CD8-positive, alpha-beta memory T cell (primary cell): Measurements from ENCODE around the gene SUPT3H. TPM values are rescaled to one million over a fixed set of nuclear protein-coding genes. Genes with fewer than 3 reads are reported as not detected.
"Not testable (repeated sequence)": the region's sequence is repeated elsewhere in the genome, so short reads cannot be mapped to it uniquely, and the experiment has no call there.

ENCODE experiments used
- CTCF ChIA-PET: fragments of 350-600 bp; sonication (Branson Sonifier 250); formaldehyde crosslinking; loops from one replicate; lab custom pipeline; 2021; ENCODE audit warnings: antibody characterized with exemption; lab: Charles Lee
- POLR2A ChIA-PET: fragments of 350-600 bp; sonication (Branson Sonifier 250); formaldehyde crosslinking; loops from one replicate; lab custom pipeline; 2021; ENCODE audit warnings: antibody characterized with exemption; lab: Charles Lee
- DNase-seq, 5 donors: peaks; one replicate each; pipeline versions ENCODE4 v3.0.0 to v3.0.0-alpha.2; 2020 to 2022; ENCODE audit warnings: mixed read lengths in 1 of 5
- H3K27ac ChIP-seq: one replicate; pipeline ENCODE4 v1.7.0; 2013; ENCODE audit warnings: low read depth, mild to moderate bottlenecking, low read length, moderate library complexity
- H3K27me3 ChIP-seq: 2 replicates; pipeline ENCODE4 v1.7.0; 2013; ENCODE audit warnings: low read length, mild to moderate bottlenecking; ENCODE audit not compliant: insufficient read depth, poor library complexity, severe bottlenecking
- H3K36me3 ChIP-seq: 2 replicates; pipeline ENCODE4 v1.7.0; 2013; ENCODE audit warnings: mild to moderate bottlenecking, low read length, moderate library complexity; ENCODE audit not compliant: insufficient read depth
- H3K4me1 ChIP-seq: 2 replicates; pipeline ENCODE4 v1.7.0; 2013; ENCODE audit warnings: mild to moderate bottlenecking, low read length, moderate library complexity; ENCODE audit not compliant: insufficient read depth
- H3K4me3 ChIP-seq: 2 replicates; pipeline ENCODE4 v1.7.0; 2013; ENCODE audit warnings: mild to moderate bottlenecking, low read length
- H3K9me3 ChIP-seq: 2 replicates; pipeline ENCODE4 v1.7.0; 2013; ENCODE audit warnings: mild to moderate bottlenecking, low read length
- H3K27ac Mint-ChIP-seq, 8 donors: one replicate each; pipeline ENCODE4 v1.8.0; 2020 to 2021; ENCODE audit warnings: mixed read lengths in 8 of 8, mild to moderate bottlenecking in 6 of 8, inconsistent platforms in 3 of 8, moderate library complexity in 3 of 8
- H3K27me3 Mint-ChIP-seq, 2 donors: one replicate each; pipeline ENCODE4 v1.8.0; 2020 to 2021; ENCODE audit warnings: mixed read lengths in 2 of 2, mild to moderate bottlenecking in 1 of 2, moderate library complexity in 1 of 2
- H3K36me3 Mint-ChIP-seq, 3 donors: one replicate each; pipeline ENCODE4 v1.8.0; 2020 to 2021; ENCODE audit warnings: mixed read lengths in 3 of 3, inconsistent platforms in 1 of 3, mild to moderate bottlenecking in 1 of 3
- H3K4me1 Mint-ChIP-seq, 3 donors: one replicate each; pipeline ENCODE4 v1.8.0; 2020 to 2021; ENCODE audit warnings: mixed read lengths in 3 of 3, inconsistent platforms in 1 of 3, mild to moderate bottlenecking in 1 of 3
- H3K4me3 Mint-ChIP-seq, 7 donors: one replicate each; pipeline ENCODE4 v1.8.0; 2020 to 2021; ENCODE audit warnings: mixed read lengths in 7 of 7, mild to moderate bottlenecking in 6 of 7, moderate library complexity in 4 of 7, inconsistent platforms in 2 of 7
- H3K9me3 Mint-ChIP-seq, 5 donors: one replicate each; pipeline ENCODE4 v1.8.0; 2020 to 2022; ENCODE audit warnings: mixed read lengths in 5 of 5, mild to moderate bottlenecking in 3 of 5, moderate library complexity in 2 of 5, inconsistent platforms in 1 of 5
- polyA plus RNA-seq: library from polyadenylated mRNA; unstranded; fragments of 300-500 nt; fragmentation: Illumina TruSeq; gene quantifications from one replicate; pipeline ENCODE4 v1.2.3, GENCODE V29; 2021
- total RNA-seq, 2 experiments: library from RNA; stranded (reverse); gene quantifications; one replicate each; pipeline ENCODE4 v1.2.3, GENCODE V29; 2021

The SUPT3H gene
- total and polyA plus RNA-seq, 3 experiments from 2014 or later, result 13.7 to 17.1 (median 14.6) TPM

DNA sequence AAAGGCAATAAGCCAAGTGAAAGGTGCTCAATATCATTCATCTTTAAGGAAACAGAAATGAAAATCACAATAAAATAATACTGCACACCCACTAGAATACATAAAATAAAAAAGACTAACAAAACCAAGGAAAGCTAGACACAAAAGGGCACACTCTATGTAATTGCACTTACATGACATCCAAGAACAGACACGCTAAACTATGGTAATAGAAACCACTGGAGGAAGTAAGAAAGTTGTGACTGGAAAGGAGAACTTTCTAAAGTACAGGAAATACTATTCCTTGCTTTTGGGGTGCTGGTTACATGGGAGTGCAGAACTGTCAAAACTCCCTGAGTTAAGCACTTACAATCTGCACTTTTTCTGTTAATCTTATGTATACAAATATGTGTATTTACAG is 303.3 kb downstream of the SUPT3H start:
- H3K4me1 Mint-ChIP-seq, result peaks cover 6 to 15% (median 11%) of the 10 kb centered on the region in 3 donors
- Histone ChIP-seq H3K36me3 (no peaks in the 10 kb centered on the region), H3K4me1 (no peaks in the 10 kb centered on the region), H3K9me3 (peaks cover 7% of the 10 kb centered on the region), H3K27me3 (no peaks in the 10 kb centered on the region), H3K4me3 (no peak overlapping the region), H3K27ac (no peak overlapping the region)
- peaks cover 0 to 1% of the 10 kb centered on the region in 2 donors for H3K27me3 Mint-ChIP-seq
- H3K4me3 Mint-ChIP-seq, result no peak overlapping the region
- H3K9me3 Mint-ChIP-seq, result peaks cover 9 to 20% (median 18%) of the 10 kb centered on the region in 5 donors
- H3K36me3 Mint-ChIP-seq, result peaks cover 5 to 20% (median 5%) of the 10 kb centered on the region in 3 donors
- no peak overlapping the region for H3K27ac Mint-ChIP-seq
- POLR2A ChIA-PET, result no interaction called here
- CTCF ChIA-PET, result no interaction called here
- DNase-seq, result no peak

- Mint-ChIP-seq H3K27me3 (peaks cover 0 to 1% of the 10 kb centered on the region in 2 donors), H3K4me3 (no peak overlapping the region), H3K9me3 (peaks cover 4 to 15% (median 11%) of the 10 kb centered on the region in 5 donors), H3K36me3 (peaks cover 4 to 18% (median 7%) of the 10 kb centered on the region in 3 donors), H3K4me1 (peaks cover 6 to 15% (median 11%) of the 10 kb centered on the region in 3 donors), H3K27ac (no peak overlapping the region)
- Histone ChIP-seq H3K27me3 (no peaks in the 10 kb centered on the region), H3K36me3 (no peaks in the 10 kb centered on the region), H3K27ac (no peak overlapping the region), H3K9me3 (peaks cover 6% of the 10 kb centered on the region), H3K4me1 (no peaks in the 10 kb centered on the region), H3K4me3 (no peak overlapping the region)
- DNase-seq, result no peak
- POLR2A ChIA-PET, result no interaction called here
- CTCF ChIA-PET, result no interaction called here
Measured at GRCh38 chr6:45073771-45074170, 304.0 kb downstream of the SUPT3H start.

GRCh38 chr6:45072673-45073072 is 305.1 kb downstream of the SUPT3H start:
- Mint-ChIP-seq H3K27ac (no peak overlapping the region), H3K27me3 (no peaks in the 10 kb centered on the region), H3K4me1 (peaks cover 6 to 15% (median 11%) of the 10 kb centered on the region in 3 donors), H3K36me3 (peaks cover 0 to 7% (median 4%) of the 10 kb centered on the region in 3 donors), H3K9me3 (peaks cover 0 to 4% (median 2%) of the 10 kb centered on the region in 5 donors), H3K4me3 (no peak overlapping the region)
- Histone ChIP-seq H3K36me3 (no peaks in the 10 kb centered on the region), H3K27me3 (no peaks in the 10 kb centered on the region), H3K4me3 (no peak overlapping the region), H3K9me3 (no peaks in the 10 kb centered on the region), H3K4me1 (no peaks in the 10 kb centered on the region), H3K27ac (no peak overlapping the region)
- CTCF ChIA-PET, result no interaction called here
- DNase-seq, result no peak
- POLR2A ChIA-PET, result no interaction called here

DNA sequence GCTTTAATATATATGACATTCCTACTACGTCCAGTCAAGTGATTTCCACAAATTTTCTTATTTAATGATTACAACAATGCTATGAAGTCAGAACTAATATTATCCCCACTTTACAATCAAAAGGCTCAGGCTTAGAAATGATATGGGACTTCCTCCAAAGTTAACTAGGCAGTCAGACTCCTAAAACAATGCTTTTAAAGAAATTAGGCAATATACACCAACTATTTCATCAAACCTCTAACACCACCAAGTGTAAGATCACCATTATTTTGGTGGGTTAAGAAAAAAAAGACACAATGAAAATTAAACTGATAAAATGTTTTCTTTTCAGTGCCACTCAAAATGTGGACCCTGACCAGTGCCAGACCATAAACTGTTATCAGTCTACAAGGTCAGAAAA is 305.7 kb downstream of the SUPT3H start:
- CTCF ChIA-PET, result no interaction called here
- no peak for DNase-seq
- Histone ChIP-seq H3K9me3 (no peaks in the 10 kb centered on the region), H3K36me3 (no peaks in the 10 kb centered on the region), H3K27ac (no peak overlapping the region), H3K4me3 (no peak overlapping the region), H3K4me1 (no peaks in the 10 kb centered on the region), H3K27me3 (no peaks in the 10 kb centered on the region)
- peaks cover 0 to 2% (median 0%) of the 10 kb centered on the region in 5 donors for H3K9me3 Mint-ChIP-seq
- POLR2A ChIA-PET, result no interaction called here
- H3K4me3 Mint-ChIP-seq, result no peak overlapping the region
- no peaks in the 10 kb centered on the region for H3K27me3 Mint-ChIP-seq
- peaks cover 6 to 15% (median 11%) of the 10 kb centered on the region in 3 donors for H3K4me1 Mint-ChIP-seq
- no peak overlapping the region for H3K27ac Mint-ChIP-seq
- peaks cover 0 to 4% (median 4%) of the 10 kb centered on the region in 3 donors for H3K36me3 Mint-ChIP-seq

DNA sequence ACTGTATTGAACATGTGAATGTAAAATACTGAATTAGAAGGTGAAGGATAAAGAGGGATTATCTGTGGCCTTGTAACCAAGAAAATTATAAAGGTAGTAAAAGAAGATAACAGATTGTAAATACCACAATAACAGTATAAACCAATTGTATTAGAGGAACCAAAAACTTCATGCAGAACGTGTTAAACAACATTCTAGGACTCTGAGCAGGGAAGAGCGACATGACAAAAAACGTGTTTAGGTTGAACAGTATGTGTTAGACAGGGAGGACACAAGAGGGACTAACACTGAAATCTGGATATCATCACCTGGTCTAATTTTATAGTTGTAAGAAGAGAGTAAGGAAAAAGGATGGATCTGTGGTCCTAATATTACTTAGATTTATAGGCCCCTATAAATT is 308.6 kb downstream of the SUPT3H start:
- ChIA-PET POLR2A (no interaction called here), CTCF (no interaction called here)
- Histone ChIP-seq H3K27me3 (no peaks in the 10 kb centered on the region), H3K36me3 (no peaks in the 10 kb centered on the region), H3K9me3 (no peaks in the 10 kb centered on the region), H3K4me1 (no peaks in the 10 kb centered on the region), H3K27ac (no peak overlapping the region), H3K4me3 (no peak overlapping the region)
- H3K27me3 Mint-ChIP-seq, result no peaks in the 10 kb centered on the region
- no peak overlapping the region for H3K4me3 Mint-ChIP-seq
- peaks cover 0 to 2% (median 0%) of the 10 kb centered on the region in 5 donors for H3K9me3 Mint-ChIP-seq
- no peak for DNase-seq
- no peak overlapping the region for H3K27ac Mint-ChIP-seq
- H3K36me3 Mint-ChIP-seq, result peaks cover 0 to 2% (median 0%) of the 10 kb centered on the region in 3 donors
- peaks cover 6 to 12% (median 11%) of the 10 kb centered on the region in 3 donors for H3K4me1 Mint-ChIP-seq

GRCh38 chr6:45067446-45067845 is 310.3 kb downstream of the SUPT3H start:
- DNase-seq, H3K4me3 Mint-ChIP-seq, H3K27ac Mint-ChIP-seq, H3K27me3 ChIP-seq, H3K4me1 ChIP-seq, H3K4me1 Mint-ChIP-seq, H3K27me3 Mint-ChIP-seq, CTCF ChIA-PET, H3K9me3 Mint-ChIP-seq, H3K9me3 ChIP-seq, H3K4me3 ChIP-seq, H3K36me3 Mint-ChIP-seq, H3K36me3 ChIP-seq, POLR2A ChIA-PET, H3K27ac ChIP-seq: not testable (repeated sequence)

DNA sequence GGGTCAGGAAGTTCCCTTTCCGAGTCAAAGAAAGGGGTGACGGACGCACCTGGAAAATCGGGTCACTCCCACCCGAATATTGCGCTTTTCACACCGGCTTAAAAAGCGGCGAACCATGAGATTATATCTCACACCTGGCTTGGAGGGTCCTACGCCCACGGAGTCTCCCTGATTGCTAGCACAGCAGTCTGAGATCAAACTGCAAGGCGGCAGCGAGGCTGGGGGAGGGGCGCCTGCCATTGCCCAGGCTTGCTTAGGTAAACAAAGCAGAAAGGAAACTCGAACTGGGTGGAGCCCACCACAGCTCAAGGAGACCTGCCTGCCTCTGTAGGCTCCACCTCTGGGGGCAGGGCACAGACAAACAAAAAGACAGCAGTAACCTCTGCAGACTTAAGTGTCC is 315.1 kb downstream of the SUPT3H start:
- POLR2A ChIA-PET, H3K4me1 ChIP-seq: not testable (repeated sequence)
- peaks cover 0 to 19% (median 4%) of the 10 kb centered on the region in 3 donors for H3K36me3 Mint-ChIP-seq

DNA sequence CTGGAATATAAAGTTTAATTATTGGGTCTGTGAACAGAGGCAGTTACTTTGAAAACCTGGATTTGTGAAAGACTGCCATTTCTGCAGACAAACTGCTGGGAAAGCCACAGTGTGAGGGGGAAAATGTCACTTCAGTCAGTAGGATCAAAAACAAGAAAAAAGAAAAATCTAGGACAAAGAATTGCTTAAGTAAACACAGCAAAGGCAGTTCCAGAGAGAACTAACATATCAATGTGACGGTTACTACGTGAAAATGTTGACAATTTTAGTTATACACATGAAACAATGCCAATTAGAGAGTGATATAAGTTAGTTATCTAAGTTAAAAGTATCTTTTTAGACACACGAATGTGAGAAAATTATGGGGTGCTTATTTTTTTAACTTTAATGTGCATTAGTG is 320.0 kb downstream of the SUPT3H start:
- no peak for DNase-seq
- H3K36me3 ChIP-seq, result no peaks in the 10 kb centered on the region
- H3K9me3 ChIP-seq, result no peaks in the 10 kb centered on the region
- CTCF ChIA-PET, result no interaction called here
- H3K27ac Mint-ChIP-seq, result no peak overlapping the region
- no peak overlapping the region for H3K4me3 ChIP-seq
- H3K27me3 Mint-ChIP-seq, result peaks cover 0 to 2% of the 10 kb centered on the region in 2 donors
- peaks cover 0 to 12% (median 0%) of the 10 kb centered on the region in 5 donors for H3K9me3 Mint-ChIP-seq
- peaks cover 8 to 29% (median 13%) of the 10 kb centered on the region in 3 donors for H3K4me1 Mint-ChIP-seq
- H3K4me1 ChIP-seq, result no peaks in the 10 kb centered on the region
- H3K27ac ChIP-seq, result no peak overlapping the region
- POLR2A ChIA-PET, result no interaction called here
- no peaks in the 10 kb centered on the region for H3K27me3 ChIP-seq
- H3K4me3 Mint-ChIP-seq, result no peak overlapping the region
- H3K36me3 Mint-ChIP-seq, result peaks cover 0 to 22% (median 4%) of the 10 kb centered on the region in 3 donors

More for the DNA sequence above, 315.1 kb downstream of the SUPT3H start:
- DNase-seq, result peak in 2 of 5 donors; percentile 3 to 23
- H3K4me3 Mint-ChIP-seq, result peak overlapping the region in 4 of 7 donors; percentile 29 to 70 (median 62)
- H3K27ac ChIP-seq, H3K27me3 ChIP-seq, H3K4me3 ChIP-seq, H3K9me3 ChIP-seq, CTCF ChIA-PET, H3K36me3 ChIP-seq, H3K27me3 Mint-ChIP-seq, H3K4me1 Mint-ChIP-seq: not testable (repeated sequence)
- peaks cover 0 to 14% (median 0%) of the 10 kb centered on the region in 5 donors for H3K9me3 Mint-ChIP-seq
- peak overlapping the region in 3 of 8 donors; percentile 22 to 84 (median 70) for H3K27ac Mint-ChIP-seq
